ENCODE results near the gene JAK1.

DNA sequence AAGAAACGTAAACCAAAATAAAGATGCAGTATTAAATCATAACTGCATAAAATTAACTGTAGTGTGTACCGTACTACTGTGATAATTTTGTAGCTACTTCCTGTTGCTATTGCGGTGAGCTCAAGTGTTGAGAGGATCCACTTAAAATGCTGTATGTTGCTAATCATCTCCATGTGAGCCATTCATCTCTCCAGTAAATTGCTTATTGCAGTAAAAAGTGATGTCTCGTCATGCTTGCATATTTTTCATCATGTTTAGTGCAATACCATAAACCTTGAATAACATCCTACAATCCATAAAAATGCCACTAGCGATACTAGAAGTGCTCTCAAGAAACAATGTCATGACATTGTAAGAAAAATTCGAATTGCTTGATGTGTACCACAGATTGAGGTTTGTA is 155.2 kb downstream of the JAK1 start:
- TF ChIP-seq, protein P1, sequence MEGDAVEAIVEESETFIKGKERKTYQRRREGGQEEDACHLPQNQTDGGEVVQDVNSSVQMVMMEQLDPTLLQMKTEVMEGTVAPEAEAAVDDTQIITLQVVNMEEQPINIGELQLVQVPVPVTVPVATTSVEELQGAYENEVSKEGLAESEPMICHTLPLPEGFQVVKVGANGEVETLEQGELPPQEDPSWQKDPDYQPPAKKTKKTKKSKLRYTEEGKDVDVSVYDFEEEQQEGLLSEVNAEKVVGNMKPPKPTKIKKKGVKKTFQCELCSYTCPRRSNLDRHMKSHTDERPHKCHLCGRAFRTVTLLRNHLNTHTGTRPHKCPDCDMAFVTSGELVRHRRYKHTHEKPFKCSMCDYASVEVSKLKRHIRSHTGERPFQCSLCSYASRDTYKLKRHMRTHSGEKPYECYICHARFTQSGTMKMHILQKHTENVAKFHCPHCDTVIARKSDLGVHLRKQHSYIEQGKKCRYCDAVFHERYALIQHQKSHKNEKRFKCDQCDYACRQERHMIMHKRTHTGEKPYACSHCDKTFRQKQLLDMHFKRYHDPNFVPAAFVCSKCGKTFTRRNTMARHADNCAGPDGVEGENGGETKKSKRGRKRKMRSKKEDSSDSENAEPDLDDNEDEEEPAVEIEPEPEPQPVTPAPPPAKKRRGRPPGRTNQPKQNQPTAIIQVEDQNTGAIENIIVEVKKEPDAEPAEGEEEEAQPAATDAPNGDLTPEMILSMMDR (conservative IDR thresholded peaks at IDR 0.05; ENCODE audit: low read depth, low read length): no peak
- TF ChIP-seq EZH2phosphoT487 (IDR thresholded peaks at IDR 0.05; ENCODE audit: borderline replicate concordance, low read length) (no peak), EZH2 (IDR thresholded peaks at IDR 0.05; ENCODE audit: low read length, unreplicated experiment) (no peak)

All from PC-3 (cell line).